GM12801 (cell line): ENCODE measurements around the gene GH1.

Source experiments
- CTCF ChIP-seq: IDR thresholded peaks from one replicate; pipeline ENCODE4 v1.5.1; 2011; ENCODE audit warnings: control low read depth; ENCODE audit not compliant: insufficient read length; ENCODE audit errors: extremely low read depth

GH1 gene

GRCh38 chr17:63941751-63942150, 23.1 kb upstream of the GH1 start:
- TF ChIP-seq CTCF = no peak

GRCh38 chr17:63941162-63941561, 22.5 kb upstream of the GH1 start:
- no peak for TF ChIP-seq CTCF

DNA sequence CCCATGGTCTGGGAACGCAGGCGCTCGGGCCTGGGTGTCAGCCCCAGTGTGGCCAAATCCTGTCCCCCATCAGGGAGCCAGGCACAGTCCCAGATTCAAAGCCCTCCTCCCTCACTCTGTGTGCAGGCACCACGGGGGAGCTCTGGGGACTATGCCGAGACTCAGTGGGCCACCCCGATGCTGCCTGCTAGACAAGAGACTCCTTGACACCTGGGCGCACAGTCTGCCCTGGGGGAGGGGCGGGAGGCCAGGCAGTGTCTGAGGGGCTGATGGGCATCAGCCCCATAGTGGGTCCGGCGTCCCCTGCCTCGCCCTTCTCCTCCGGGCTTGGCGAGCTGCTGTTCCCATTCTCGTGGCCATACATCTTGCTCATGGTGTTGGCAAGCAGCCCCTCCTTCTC, 21.9 kb upstream of the GH1 start:
- TF ChIP-seq CTCF = no peak

- no peak for TF ChIP-seq CTCF
Measured at GRCh38 chr17:63939884-63940283, 21.2 kb upstream of the GH1 start.

- TF ChIP-seq CTCF = no peak
Measured at GRCh38 chr17:63939401-63939800, 20.8 kb upstream of the GH1 start.

DNA sequence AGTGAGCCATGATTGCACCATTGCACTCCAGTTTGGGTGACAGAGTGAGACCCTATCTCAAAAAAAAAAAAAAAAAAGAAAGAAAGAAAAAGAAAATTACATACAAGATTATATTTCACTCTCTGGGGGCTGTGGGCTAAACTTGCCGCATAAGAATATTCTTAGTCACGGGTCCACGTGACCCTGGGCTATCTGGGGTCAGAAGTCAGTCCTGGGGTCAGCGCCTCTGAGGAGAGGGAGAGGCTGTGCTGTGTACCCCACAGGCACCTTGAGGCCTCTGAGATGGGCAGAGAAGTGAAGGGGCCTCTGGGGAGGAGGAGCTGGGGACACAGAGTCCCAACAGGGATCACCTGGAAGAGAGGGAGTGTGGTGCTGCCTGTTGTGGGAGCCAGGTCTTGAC, 19.3 kb upstream of the GH1 start:
- no peak for TF ChIP-seq CTCF

DNA sequence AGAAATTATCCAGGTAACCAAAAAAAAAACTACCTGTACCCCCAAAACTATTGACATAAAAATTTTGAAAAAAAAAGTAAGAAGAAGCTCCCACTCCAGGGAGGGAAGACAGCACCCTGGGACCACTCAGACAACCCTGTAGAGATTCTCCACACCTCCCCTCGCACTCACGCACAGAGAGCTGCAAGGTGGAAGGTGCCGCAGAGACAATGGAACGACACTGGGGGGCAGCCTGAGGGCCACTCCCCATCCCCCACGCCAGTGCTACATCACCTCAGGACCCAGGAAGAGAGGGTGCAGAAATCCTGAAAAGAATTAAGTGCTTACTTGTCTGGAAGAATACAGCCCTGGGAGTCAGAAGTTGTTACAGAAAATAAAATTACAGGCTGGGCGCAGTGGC, 18.7 kb upstream of the GH1 start:
- TF ChIP-seq CTCF = no peak
